Right lobe of liver (tissue), 6 donors: ENCODE measurements around the gene CTSW. TPM values are rescaled to one million over a fixed set of nuclear protein-coding genes. Genes with fewer than 3 reads are reported as not detected.

Experiments
- ATAC-seq, 4 donors: fragments of 200-7000 bp; cut with Tn5 transposase; one replicate each; pipeline ENCODE4 v1.9.1; 2020; ENCODE audit warnings: mild to moderate bottlenecking in 4 of 4, moderate library complexity in 4 of 4
- DNase-seq, 3 donors: peaks; one replicate each; pipeline ENCODE4 v3.0.0-alpha.2; 2020
- H3K27ac ChIP-seq, 3 donors: fragments of 200-600 bp; one replicate each; pipeline ENCODE4 v1.8.0; 2022
- H3K27me3 ChIP-seq, 2 donors: fragments of 200-600 bp; one replicate each; pipeline ENCODE4 v1.8.0; 2022
- H3K36me3 ChIP-seq, 4 donors: fragments of 200-600 bp; sonication (generic) in 1 of 4; one replicate each; pipeline versions ENCODE4 v1.5.1 to v1.8.0; 2017 to 2022; ENCODE audit warnings: control low read depth in 1 of 4
- H3K4me1 ChIP-seq, 4 donors: fragments of 200-600 bp; sonication (generic) in 1 of 4; one replicate each; pipeline versions ENCODE4 v1.5.1 to v1.8.0; 2017 to 2022; ENCODE audit warnings: control low read depth in 1 of 4
- H3K4me3 ChIP-seq, 3 donors: fragments of 200-600 bp; one replicate each; pipeline ENCODE4 v1.8.0; 2022
- H3K9me3 ChIP-seq, 4 donors: fragments of 200-600 bp; sonication (generic) in 1 of 4; one replicate each; pipeline versions ENCODE4 v1.5.1 to v1.8.0; 2017 to 2022; ENCODE audit warnings: control low read depth in 1 of 4
- CTCF ChIP-seq, 4 donors: fragments of 200-600 bp in 3 of 4; fragments of 450-650 bp in 1 of 4; IDR thresholded peaks; one replicate each; pipeline versions ENCODE4 v1.5.1 to v1.8.0; 2016 to 2022; ENCODE audit warnings: antibody characterized with exemption in 4 of 4, mild to moderate bottlenecking in 2 of 4
- POLR2A ChIP-seq: fragments of 450-650 bp; IDR thresholded peaks from one replicate; pipeline ENCODE4 v1.6.1; 2017; ENCODE audit warnings: antibody characterized with exemption, mild to moderate bottlenecking
- WGBS: methylation state at CpG from one replicate; pipeline ENCODE4 v1.1.6; 2018; ENCODE audit warnings: low coverage, low lambda C conversion rate; ENCODE audit not compliant: insufficient coverage; ENCODE audit errors: missing lambda C conversion rate; 5-methylcytosine and 5-hydroxymethylcytosine counted together
- intact Hi-C, 2 donors: fragments of 100-400 bp; cut with DNase I; formaldehyde crosslinking; loops; one replicate each; pipeline versions ENCODE4 v1.11.2 to v1.14.1; 2022
- total RNA-seq, 6 experiments: library from RNA; depleted of rRNA in 2 of 6; stranded (reverse); fragments of >200 nt in 2 of 6; fragmentation: NEBNext Ultra II Directional in 3 of 6; extraction: Animal tissue kit (Norgen Biotek cat#: 25700) in 3 of 6; gene quantifications; one replicate each; pipeline versions ENCODE4 v1.1.0 to v1.2.4, GENCODE V29; 2016 to 2023
- donor health status: DM: no; HTN: yes; CAD: no.
- donor health status: DM: no; HTN: no; CAD: no.
- donor health status: DM: no; HTN: no; CAD: no.
- donor health status: DM: no; HTN: yes; CAD: no.
- donor health status: DM: no; HTN: yes; CAD: no.

The CTSW gene
- total RNA-seq, 6 experiments from 2014 or later: 0.49 to 1.3 (median 1.0) TPM

GRCh38 chr11:65903068-65903481 is 23.4 kb downstream of the CTSW start:
- H3K4me3 ChIP-seq: no peak overlapping the region
- no peaks in the 10 kb centered on the region for H3K9me3 ChIP-seq
- WGBS: no CpG with 5 or more reads among the region's 5 CpGs
- no peak for ATAC-seq
- TF ChIP-seq POLR2A: no peak
- TF ChIP-seq CTCF (IDR thresholded peaks at IDR 0.05): no peak
- H3K4me1 ChIP-seq: peaks cover 0 to 9% (median 3%) of the 10 kb centered on the region in 4 donors
- no peak overlapping the region for H3K27ac ChIP-seq
- intact Hi-C loops: no loop called here
- no peaks in the 10 kb centered on the region for H3K36me3 ChIP-seq
- DNase-seq: no peak
- no peaks in the 10 kb centered on the region for H3K27me3 ChIP-seq

- TF ChIP-seq POLR2A (no peak), CTCF (IDR thresholded peaks at IDR 0.05) (no peak)
- Histone ChIP-seq H3K4me3 (no peak overlapping the region), H3K4me1 (peaks cover 0 to 9% (median 3%) of the 10 kb centered on the region in 4 donors), H3K9me3 (no peaks in the 10 kb centered on the region), H3K27ac (no peak overlapping the region), H3K27me3 (no peaks in the 10 kb centered on the region), H3K36me3 (no peaks in the 10 kb centered on the region)
- intact Hi-C loops: no loop called here
- ATAC-seq (no peak), DNase-seq (no peak)
- 87% methylated on average over 7 of the region's 8 CpGs for WGBS
Observed at GRCh38 chr11:65903715-65904114, 24.1 kb downstream of the CTSW start.

- Histone ChIP-seq H3K27ac (no peak overlapping the region), H3K36me3 (no peaks in the 10 kb centered on the region), H3K27me3 (no peaks in the 10 kb centered on the region), H3K4me3 (no peak overlapping the region), H3K9me3 (no peaks in the 10 kb centered on the region), H3K4me1 (no peaks in the 10 kb centered on the region)
- ATAC-seq (no peak), DNase-seq (no peak)
- TF ChIP-seq POLR2A: no peak
- no peak for TF ChIP-seq CTCF (IDR thresholded peaks at IDR 0.05)
- intact Hi-C loops: no loop called here
- 82% methylated on average over 5 of the region's 5 CpGs for WGBS
Observed at GRCh38 chr11:65906602-65907001, 27.0 kb downstream of the CTSW start.

- Histone ChIP-seq H3K4me1 (no peaks in the 10 kb centered on the region), H3K9me3 (no peaks in the 10 kb centered on the region), H3K27me3 (no peaks in the 10 kb centered on the region), H3K4me3 (no peak overlapping the region), H3K36me3 (no peaks in the 10 kb centered on the region), H3K27ac (no peak overlapping the region)
- DNase-seq: no peak
- ATAC-seq: no peak
- intact Hi-C loops: no loop called here
- no peak for TF ChIP-seq CTCF (IDR thresholded peaks at IDR 0.05)
- no peak for TF ChIP-seq POLR2A
- 90% methylated on average over 5 of the region's 6 CpGs for WGBS
Observed at GRCh38 chr11:65907878-65908277, 28.2 kb downstream of the CTSW start.
